Mononuclear cell (primary cell): ENCODE data around the gene USP24. TPM values are rescaled to one million over a fixed set of nuclear protein-coding genes. Genes with fewer than 3 reads are reported as not detected.

Source experiments
- H3K27me3 ChIP-seq: 2 replicates; pipeline ENCODE4 v1.6.0; 2011; ENCODE audit warnings: low read length, control low read depth; ENCODE audit not compliant: insufficient read depth
- H3K4me1 ChIP-seq: 2 replicates; pipeline ENCODE4 v1.5.1; 2011; ENCODE audit warnings: mild to moderate bottlenecking, low read length, control low read depth; ENCODE audit not compliant: insufficient read depth
- H3K4me3 ChIP-seq: 2 replicates; pipeline ENCODE4 v1.5.1; 2011; ENCODE audit warnings: mild to moderate bottlenecking, low read length, moderate library complexity
- H3K9me3 ChIP-seq: 2 replicates; pipeline ENCODE4 v1.5.1; 2011; ENCODE audit warnings: low read depth, mild to moderate bottlenecking, control low read depth, low read length
- total RNA-seq: library from RNA; depleted of rRNA; stranded (reverse); fragments of >200 nt; gene quantifications from one replicate; pipeline ENCODE4 v1.2.3, GENCODE V29; 2012

The USP24 gene
- total RNA-seq, 1 donor, result 101 TPM

- no peak overlapping the region for H3K4me3 ChIP-seq
- H3K9me3 ChIP-seq, result no peaks in the 10 kb centered on the region
- H3K4me1 ChIP-seq, result no peaks in the 10 kb centered on the region
- no peaks in the 10 kb centered on the region for H3K27me3 ChIP-seq
Observed at GRCh38 chr1:55060133-55060999, 154.8 kb downstream of the USP24 start.

DNA sequence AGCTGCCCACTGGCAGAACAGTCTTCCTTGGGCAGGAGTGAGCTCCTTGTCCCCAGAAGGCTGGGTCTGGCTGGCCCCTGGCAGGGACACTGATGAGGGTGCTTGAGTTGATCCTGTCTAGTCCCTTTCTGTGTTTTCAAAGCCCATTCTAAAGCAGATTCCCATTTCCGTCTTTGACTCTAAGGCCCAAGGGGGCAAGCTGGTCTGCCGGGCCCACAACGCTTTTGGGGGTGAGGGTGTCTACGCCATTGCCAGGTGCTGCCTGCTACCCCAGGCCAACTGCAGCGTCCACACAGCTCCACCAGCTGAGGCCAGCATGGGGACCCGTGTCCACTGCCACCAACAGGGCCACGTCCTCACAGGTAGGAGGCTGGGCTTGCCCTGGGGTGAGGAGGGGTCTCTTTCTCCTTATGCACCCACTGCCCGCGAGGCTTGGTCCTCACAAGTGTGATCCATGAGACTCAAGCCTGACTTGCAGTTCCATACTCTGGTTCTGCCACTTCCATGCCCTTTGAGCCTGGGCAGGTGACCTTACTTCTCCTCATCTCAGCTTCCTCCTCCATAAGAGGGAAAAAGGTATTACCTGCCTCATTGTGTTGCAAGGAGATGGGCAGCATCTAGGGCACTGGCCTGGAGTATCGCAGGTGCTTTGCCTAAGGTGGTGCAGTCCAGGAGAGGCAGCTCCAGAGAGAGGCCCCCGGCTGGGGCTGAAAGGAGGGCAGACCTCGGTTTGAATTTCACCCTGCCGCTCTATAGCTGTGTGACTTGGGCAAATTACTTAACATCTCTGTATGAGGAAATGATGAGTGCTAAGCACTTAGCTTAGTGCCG, 155.6 kb downstream of the USP24 start:
- no peaks in the 10 kb centered on the region for H3K27me3 ChIP-seq
- H3K9me3 ChIP-seq, result no peaks in the 10 kb centered on the region
- H3K4me3 ChIP-seq, result no peak overlapping the region
- H3K4me1 ChIP-seq, result no peaks in the 10 kb centered on the region

DNA sequence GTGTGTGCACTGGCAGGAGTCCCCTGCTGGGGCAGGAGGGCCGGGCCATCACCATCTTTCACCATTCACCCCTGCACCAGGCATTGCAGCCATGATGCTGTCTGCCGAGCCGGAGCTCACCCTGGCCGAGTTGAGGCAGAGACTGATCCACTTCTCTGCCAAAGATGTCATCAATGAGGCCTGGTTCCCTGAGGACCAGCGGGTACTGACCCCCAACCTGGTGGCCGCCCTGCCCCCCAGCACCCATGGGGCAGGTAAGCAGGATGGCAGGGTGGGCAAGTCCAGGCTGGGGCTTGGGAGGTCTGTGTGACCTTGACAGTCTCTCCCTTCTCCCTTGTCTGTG, 157.2 kb downstream of the USP24 start:
- Histone ChIP-seq H3K27me3 (no peaks in the 10 kb centered on the region), H3K4me1 (no peaks in the 10 kb centered on the region), H3K4me3 (no peak overlapping the region), H3K9me3 (no peaks in the 10 kb centered on the region)

DNA sequence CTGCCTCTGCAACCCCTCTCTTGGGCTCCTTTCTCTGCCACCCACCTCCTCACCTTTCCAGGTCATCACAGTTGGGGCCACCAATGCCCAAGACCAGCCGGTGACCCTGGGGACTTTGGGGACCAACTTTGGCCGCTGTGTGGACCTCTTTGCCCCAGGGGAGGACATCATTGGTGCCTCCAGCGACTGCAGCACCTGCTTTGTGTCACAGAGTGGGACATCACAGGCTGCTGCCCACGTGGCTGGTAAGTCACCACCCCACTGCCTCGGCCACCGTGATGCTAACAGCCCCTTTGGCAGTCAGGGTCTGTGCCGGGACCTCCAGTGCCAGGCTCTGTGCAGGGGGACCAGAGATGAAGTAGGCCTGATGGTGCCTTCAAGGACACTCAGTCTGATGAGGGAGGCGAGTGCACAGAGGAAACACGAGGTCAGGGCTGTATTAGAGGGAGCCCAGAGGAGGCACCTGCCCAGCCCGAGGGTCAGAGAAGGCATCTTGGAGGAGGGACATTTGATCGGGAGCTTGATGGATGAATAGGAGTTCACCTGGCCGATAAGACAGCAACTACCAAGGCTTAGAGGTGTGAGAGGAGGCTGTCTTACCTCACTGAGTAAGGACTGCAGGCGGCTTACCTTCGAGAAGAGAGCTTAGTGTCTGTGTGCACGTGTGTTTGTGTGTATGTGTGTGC, 157.8 kb downstream of the USP24 start:
- Histone ChIP-seq H3K4me1 (no peaks in the 10 kb centered on the region), H3K27me3 (no peaks in the 10 kb centered on the region), H3K9me3 (no peaks in the 10 kb centered on the region), H3K4me3 (no peak overlapping the region)

- H3K27me3 ChIP-seq, result no peaks in the 10 kb centered on the region
- no peak overlapping the region for H3K4me3 ChIP-seq
- H3K9me3 ChIP-seq, result no peaks in the 10 kb centered on the region
- H3K4me1 ChIP-seq, result no peaks in the 10 kb centered on the region
Observed at GRCh38 chr1:55056632-55056992, 158.6 kb downstream of the USP24 start.

DNA sequence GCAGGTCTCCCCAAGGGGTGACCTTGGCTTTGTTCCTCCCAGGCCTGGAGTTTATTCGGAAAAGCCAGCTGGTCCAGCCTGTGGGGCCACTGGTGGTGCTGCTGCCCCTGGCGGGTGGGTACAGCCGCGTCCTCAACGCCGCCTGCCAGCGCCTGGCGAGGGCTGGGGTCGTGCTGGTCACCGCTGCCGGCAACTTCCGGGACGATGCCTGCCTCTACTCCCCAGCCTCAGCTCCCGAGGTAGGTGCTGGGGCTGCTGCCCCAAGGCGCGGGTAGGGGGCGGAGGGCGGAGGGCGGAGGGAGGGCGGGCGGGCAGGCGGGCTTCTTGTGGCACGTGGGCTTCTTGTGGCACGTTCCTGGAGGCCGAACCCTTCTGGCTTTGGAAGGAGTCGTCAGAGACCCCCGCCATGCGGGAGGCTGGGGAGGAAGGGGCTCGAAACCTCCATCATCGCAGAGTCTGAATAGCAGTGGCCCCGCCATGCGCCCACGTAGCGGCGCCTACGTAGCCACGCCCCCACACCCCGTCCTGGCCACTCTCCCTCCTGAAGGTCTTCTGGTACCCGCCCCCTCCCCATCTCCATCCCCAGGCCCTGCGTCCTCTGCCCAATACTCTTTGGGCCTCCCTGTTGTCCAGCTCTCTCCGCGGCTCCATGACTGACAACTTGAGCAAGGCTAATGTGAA, 159.1 kb downstream of the USP24 start:
- Histone ChIP-seq H3K27me3 (no peaks in the 10 kb centered on the region), H3K4me1 (no peaks in the 10 kb centered on the region), H3K9me3 (no peaks in the 10 kb centered on the region), H3K4me3 (no peak overlapping the region)

DNA sequence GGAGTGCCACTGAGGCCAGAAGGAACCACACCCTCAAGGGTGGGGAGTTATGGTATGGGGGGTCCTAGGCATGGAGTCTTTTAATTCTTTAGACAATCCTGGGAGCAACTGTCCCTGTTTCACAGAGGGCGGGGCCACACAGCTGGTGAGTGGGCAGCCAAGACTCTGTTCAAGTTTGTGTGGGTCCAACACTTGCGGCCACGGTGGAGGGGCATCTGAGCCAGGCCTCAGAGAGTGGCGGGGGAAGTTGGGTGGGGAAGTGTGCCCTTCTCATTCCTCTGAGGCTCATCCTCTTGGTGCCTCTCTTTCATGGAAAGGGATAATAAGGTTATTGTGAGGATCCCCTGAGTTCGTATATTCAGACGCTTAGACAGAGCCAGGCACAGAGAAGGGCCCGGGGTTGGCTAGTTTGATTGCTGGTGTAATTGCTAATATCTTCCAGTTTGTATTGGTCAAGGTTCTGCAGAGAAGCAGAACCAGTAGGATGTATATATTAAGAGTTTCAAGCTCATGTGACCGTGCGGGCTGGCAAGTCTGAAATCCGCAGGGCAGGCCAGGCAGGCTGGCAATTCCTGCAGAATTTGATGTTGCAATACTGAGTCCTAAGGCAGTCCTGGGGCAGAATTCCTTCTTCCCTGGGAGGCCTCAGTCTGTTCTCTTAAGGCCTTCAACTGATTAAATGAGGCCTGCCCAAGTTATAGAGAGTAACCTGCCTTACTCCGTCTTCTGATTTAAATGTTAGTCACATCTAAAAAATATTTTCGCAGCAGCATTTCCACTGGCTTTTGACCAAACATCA, 159.9 kb downstream of the USP24 start:
- Histone ChIP-seq H3K4me1 (no peaks in the 10 kb centered on the region), H3K27me3 (no peaks in the 10 kb centered on the region), H3K4me3 (no peak overlapping the region), H3K9me3 (no peaks in the 10 kb centered on the region)

DNA sequence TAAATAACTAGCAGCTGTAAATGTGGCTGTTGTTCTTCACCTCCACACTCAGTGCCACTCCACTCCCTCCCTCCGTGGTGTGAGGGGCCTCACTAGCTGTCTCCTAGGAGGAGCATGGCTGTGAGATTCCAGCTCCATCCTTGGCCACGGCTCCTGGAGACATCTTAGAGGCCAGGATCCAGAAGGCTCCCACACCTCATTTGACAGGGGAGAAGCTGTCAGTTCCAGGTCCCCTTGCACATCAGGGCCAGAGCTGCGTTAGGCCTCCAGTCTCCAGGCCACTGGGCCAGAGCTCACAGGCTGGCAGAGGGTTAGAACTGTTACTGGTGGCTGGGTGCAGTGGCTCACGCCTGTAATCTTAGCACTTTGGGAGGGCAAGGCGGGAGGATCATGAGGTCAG, 160.8 kb downstream of the USP24 start:
- H3K9me3 ChIP-seq, result no peaks in the 10 kb centered on the region

DNA sequence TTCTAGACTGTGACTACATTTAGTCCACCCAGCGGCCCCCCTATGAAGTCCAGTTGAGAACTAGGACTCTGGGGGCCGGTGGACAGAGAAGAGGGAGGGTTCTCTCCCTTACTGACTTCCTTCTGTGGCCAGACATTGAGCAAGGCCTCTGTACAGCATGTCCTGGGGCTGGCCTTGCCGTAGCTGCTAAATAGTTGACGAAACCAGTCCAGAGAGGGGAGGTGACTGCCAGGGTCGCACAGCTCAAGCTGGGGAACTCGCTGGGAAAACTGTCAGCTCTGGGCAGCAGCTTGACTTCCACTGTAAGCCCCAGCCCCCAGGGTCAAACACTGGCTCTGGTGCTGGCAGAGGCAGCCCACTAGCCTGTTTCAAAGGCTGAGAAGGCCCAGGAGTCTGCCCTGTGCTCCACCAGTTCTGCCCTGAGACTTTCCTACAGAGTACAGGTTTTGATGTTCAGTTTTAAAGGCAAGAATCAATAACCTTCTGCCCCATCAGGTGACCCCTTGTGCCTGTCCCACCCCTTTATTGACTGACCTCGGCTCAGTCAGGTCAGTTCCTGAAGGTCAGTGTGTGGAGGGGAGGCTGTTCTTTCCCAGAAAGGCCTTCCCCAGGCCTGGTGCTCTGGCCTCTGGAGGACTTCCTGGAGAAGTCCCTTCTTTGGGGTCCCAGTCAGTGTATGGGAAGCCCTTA, 161.8 kb downstream of the USP24 start:
- Histone ChIP-seq H3K27me3 (no peaks in the 10 kb centered on the region), H3K4me1 (no peaks in the 10 kb centered on the region), H3K9me3 (no peaks in the 10 kb centered on the region), H3K4me3 (no peak overlapping the region)

More for the DNA sequence above, 160.8 kb downstream of the USP24 start:
- no peaks in the 10 kb centered on the region for H3K4me1 ChIP-seq
- H3K27me3 ChIP-seq, result no peaks in the 10 kb centered on the region
- H3K4me3 ChIP-seq, result no peak overlapping the region

- Histone ChIP-seq H3K9me3 (no peaks in the 10 kb centered on the region), H3K27me3 (no peaks in the 10 kb centered on the region), H3K4me1 (no peaks in the 10 kb centered on the region), H3K4me3 (no peak overlapping the region)
Observed at GRCh38 chr1:55052221-55053142, 162.7 kb downstream of the USP24 start.

DNA sequence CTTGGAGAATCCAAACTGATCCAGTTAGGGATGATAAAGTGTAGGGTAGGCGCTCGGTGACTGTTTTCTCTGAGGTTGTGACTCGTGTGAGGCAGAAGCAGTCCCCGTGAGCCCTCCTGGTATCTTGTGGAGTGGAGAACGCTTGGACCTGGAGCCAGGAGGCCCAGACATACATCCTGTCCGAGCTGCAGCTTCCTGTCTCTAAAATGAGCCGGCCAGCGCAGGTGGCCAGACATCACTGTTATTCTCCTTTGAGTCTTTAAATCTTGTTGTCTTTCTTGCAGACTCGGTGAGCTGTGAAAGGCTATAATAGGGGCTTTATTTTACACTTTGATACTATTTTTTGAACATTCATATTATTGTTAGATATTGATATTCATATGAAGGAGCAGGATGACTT, 163.5 kb downstream of the USP24 start:
- Histone ChIP-seq H3K4me3 (no peak overlapping the region), H3K9me3 (no peaks in the 10 kb centered on the region), H3K4me1 (no peaks in the 10 kb centered on the region), H3K27me3 (no peaks in the 10 kb centered on the region)

DNA sequence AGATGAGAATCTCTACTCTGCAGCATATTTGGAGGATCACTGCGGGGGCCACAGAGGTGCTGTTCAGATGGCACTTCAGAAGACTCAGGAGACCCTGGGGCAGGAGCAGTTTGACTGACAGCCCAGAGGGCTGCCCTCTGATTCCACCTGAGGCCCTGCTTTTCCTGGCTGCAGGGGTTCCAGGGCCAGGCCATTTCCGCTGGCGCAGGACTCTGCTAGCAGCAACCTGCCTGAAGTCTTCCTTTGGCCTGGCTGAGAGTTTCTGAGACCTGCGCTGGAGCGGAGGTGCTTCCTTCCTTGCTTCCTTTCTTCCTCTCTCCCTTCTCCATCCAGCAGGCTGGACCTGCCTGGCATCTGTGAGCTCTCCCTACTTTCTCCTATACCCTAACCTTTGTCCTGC, 164.0 kb downstream of the USP24 start:
- Histone ChIP-seq H3K27me3 (no peaks in the 10 kb centered on the region), H3K4me1 (no peaks in the 10 kb centered on the region), H3K4me3 (no peak overlapping the region), H3K9me3 (no peaks in the 10 kb centered on the region)

- no peaks in the 10 kb centered on the region for H3K27me3 ChIP-seq
- no peaks in the 10 kb centered on the region for H3K9me3 ChIP-seq
Observed at GRCh38 chr1:55050283-55050682, 164.9 kb downstream of the USP24 start.

More at GRCh38 chr1:55050283-55050682, 164.9 kb downstream of the USP24 start:
- no peaks in the 10 kb centered on the region for H3K4me1 ChIP-seq
- no peak overlapping the region for H3K4me3 ChIP-seq
